Endothelial cell of umbilical vein (primary cell): ENCODE results near the gene SNRNP35. TPM values are rescaled to one million over a fixed set of nuclear protein-coding genes. Genes with fewer than 3 reads are reported as not detected.

Experiments used
- BruUV-seq: library from RNA; stranded (reverse); fragments of 400-500 nt; replicated peaks from 2 replicates; lab custom pipeline; 2021; lab: Mats Ljungman, UMichigan
- CTCF ChIA-PET: fragments of 300-600, 350-600 bp; sonication (Branson Sonifier 250); formaldehyde crosslinking; loops from one replicate; lab custom pipeline; 2021; ENCODE audit warnings: antibody characterized with exemption, inconsistent platforms; lab: Charles Lee
- POLR2A ChIA-PET: fragments of 300-600, 350-600 bp; sonication (Branson Sonifier 250); formaldehyde crosslinking; loops from one replicate; lab custom pipeline; 2021; ENCODE audit warnings: antibody characterized with exemption, inconsistent platforms; lab: Charles Lee
- DNase-seq: peaks from one replicate; pipeline ENCODE4 v3.0.0-alpha.2; 2011; ENCODE audit warnings: low read depth, low spot score
- FAIRE-seq: peaks from 2 replicates; lab custom pipeline; 2011; peaks lifted over from hg19 to GRCh38; lab: Jason Lieb, UNC
- H2AFZ ChIP-seq: 2 replicates; pipeline ENCODE4 v1.6.0; 2012; ENCODE audit warnings: low read depth, low read length, control low read depth, inconsistent platforms
- H3K27ac ChIP-seq: 2 replicates; pipeline ENCODE4 v1.5.1; 2011; ENCODE audit warnings: low read depth, mild to moderate bottlenecking, control low read depth, low read length, moderate library complexity; ENCODE audit not compliant: insufficient read depth
- H3K27me3 ChIP-seq, 2 experiments: 2 replicates each; pipeline versions ENCODE4 v1.6.0 to v1.6.1; 2011; ENCODE audit warnings: low read length in 2 of 2, mixed read lengths in 1 of 2; ENCODE audit not compliant: control insufficient read depth in 2 of 2, insufficient read depth in 2 of 2
- H3K36me3 ChIP-seq, 2 experiments: 2 replicates in 1 of 2; 3 replicates in 1 of 2; pipeline ENCODE4 v1.5.1; 2011; ENCODE audit warnings: low read length in 2 of 2, mild to moderate bottlenecking in 1 of 2, moderate library complexity in 1 of 2; ENCODE audit not compliant: control insufficient read depth in 2 of 2, insufficient read depth in 2 of 2; ENCODE audit errors: extremely low read depth in 1 of 2
- H3K4me1 ChIP-seq: 3 replicates; pipeline ENCODE4 v1.5.1; 2011; ENCODE audit warnings: mild to moderate bottlenecking, low read length; ENCODE audit not compliant: control insufficient read depth, insufficient read depth; ENCODE audit errors: extremely low read depth
- H3K4me2 ChIP-seq: 2 replicates; pipeline ENCODE4 v1.6.1; 2011; ENCODE audit warnings: low read length, control low read depth, mixed read lengths; ENCODE audit not compliant: insufficient read depth
- H3K4me3 ChIP-seq, 3 experiments: fragments of 200-600 bp in 1 of 3; sonication (generic), shearing (Covaris generic) in 1 of 3; replicated peaks in 1 of 3; 2 replicates each; pipeline ENCODE4 v1.5.1; 2011 to 2016; ENCODE audit warnings: control low read depth in 3 of 3, low read length in 3 of 3, mild to moderate bottlenecking in 2 of 3, inconsistent platforms in 1 of 3, low read depth in 1 of 3, moderate library complexity in 1 of 3; ENCODE audit not compliant: insufficient read depth in 1 of 3
- H3K79me2 ChIP-seq: 2 replicates; pipeline ENCODE4 v1.6.0; 2012; ENCODE audit warnings: low read length, inconsistent platforms; ENCODE audit not compliant: control insufficient read depth, insufficient read depth
- H3K9ac ChIP-seq: replicated peaks from 2 replicates; pipeline ENCODE3; 2011; ENCODE audit warnings: low read length, control low read depth; ENCODE audit not compliant: insufficient read depth; ENCODE audit errors: extremely low read depth
- H3K9me1 ChIP-seq: replicated peaks from 3 replicates; pipeline ENCODE4 v1.6.0; 2011; ENCODE audit warnings: mild to moderate bottlenecking, low read length; ENCODE audit not compliant: control insufficient read depth, insufficient read depth; ENCODE audit errors: extremely low read depth
- H3K9me3 ChIP-seq: replicated peaks from 2 replicates; pipeline ENCODE4 v1.5.1; 2012; ENCODE audit warnings: low read length, inconsistent platforms; ENCODE audit not compliant: control insufficient read depth, insufficient read depth
- H4K20me1 ChIP-seq: replicated peaks from 2 replicates; pipeline ENCODE3; 2011; ENCODE audit warnings: mild to moderate bottlenecking, low read length; ENCODE audit not compliant: control insufficient read depth, insufficient read depth; ENCODE audit errors: extremely low read depth
- EZH2 ChIP-seq: IDR thresholded peaks from 2 replicates; pipeline ENCODE4 v1.6.1; 2012; ENCODE audit warnings: borderline replicate concordance, low read depth, mild to moderate bottlenecking, moderate library complexity, low read length, inconsistent platforms; ENCODE audit not compliant: severe bottlenecking
- FOS ChIP-seq: IDR thresholded peaks from 2 replicates; pipeline ENCODE4 v1.6.1; 2011; ENCODE audit warnings: mild to moderate bottlenecking, low read length, moderate library complexity, borderline replicate concordance; ENCODE audit not compliant: insufficient read depth
- GATA2 ChIP-seq: IDR thresholded peaks from 2 replicates; pipeline ENCODE4 v1.7.0; 2011; ENCODE audit warnings: low read depth, mild to moderate bottlenecking, moderate library complexity, mixed read lengths, low read length; ENCODE audit not compliant: insufficient read length, insufficient read depth
- JUN ChIP-seq: IDR thresholded peaks from 2 replicates; pipeline ENCODE4 v1.6.1; 2011; ENCODE audit warnings: borderline replicate concordance, low read depth; ENCODE audit not compliant: insufficient read length, insufficient read depth
- MYC ChIP-seq: IDR thresholded peaks from one replicate; pipeline ENCODE4 v1.6.1; 2011; ENCODE audit warnings: mild to moderate bottlenecking, low read depth, low read length
- POLR2A ChIP-seq: IDR thresholded peaks from 2 replicates; pipeline ENCODE4 v1.6.1; 2012; ENCODE audit warnings: low read depth, mild to moderate bottlenecking, control low read depth, low read length
- POLR2AphosphoS5 ChIP-seq: IDR thresholded peaks from 2 replicates; pipeline ENCODE4 v1.6.1; 2012; ENCODE audit warnings: low read depth, mild to moderate bottlenecking, control low read depth, low read length, moderate library complexity; ENCODE audit not compliant: insufficient read depth
- dilution Hi-C: fragments of 300-500 bp; cut with MboI; formaldehyde crosslinking; loops from one replicate; pipeline ENCODE4 v1.15.0; 2019; ENCODE audit warnings: low sequenced_read_pairs; ENCODE audit not compliant: extremely low pct_ligation_motif_present
- intact Hi-C: fragments of 100-400 bp; cut with micrococcal nuclease; formaldehyde crosslinking; loops from one replicate; pipeline ENCODE4 v1.10.0; 2022
- polyA plus RNA-seq, 4 experiments: library from polyadenylated mRNA; depleted of rRNA in 3 of 4; stranded (reverse) in 3 of 4; unstranded in 1 of 4; fragments of >200 nt; gene quantifications; 2 replicates each; pipeline versions ENCODE4 v1.2.1 to v1.2.3, GENCODE V29; 2011 to 2012; ENCODE audit warnings: missing spikeins in 1 of 4
- total RNA-seq: library from RNA; stranded (reverse); gene quantifications from 2 replicates; pipeline ENCODE4 v1.2.3, GENCODE V29; 2021
- TF ChIP-seq, protein P1 (sequence below), 2 donors: IDR thresholded peaks; 1 replicate in 1 of 2; 2 replicates in 1 of 2; pipeline ENCODE4 v1.5.1; 2011; ENCODE audit warnings: low read length in 2 of 2, mild to moderate bottlenecking in 2 of 2, moderate library complexity in 2 of 2, control low read depth in 1 of 2, inconsistent platforms in 1 of 2, low read depth in 1 of 2; ENCODE audit not compliant: insufficient read depth in 1 of 2; ENCODE audit errors: extremely low read depth in 1 of 2
- TF ChIP-seq, protein P2 (sequence below): IDR thresholded peaks from 2 replicates; pipeline ENCODE4 v1.6.1; 2011; ENCODE audit not compliant: insufficient read depth, insufficient read length

The SNRNP35 gene
- total and polyA plus RNA-seq, 2 donors (not counting 3 experiments of a cell fraction or from before 2014, with no cell fraction given): 15.9 to 30.6 TPM

DNA sequence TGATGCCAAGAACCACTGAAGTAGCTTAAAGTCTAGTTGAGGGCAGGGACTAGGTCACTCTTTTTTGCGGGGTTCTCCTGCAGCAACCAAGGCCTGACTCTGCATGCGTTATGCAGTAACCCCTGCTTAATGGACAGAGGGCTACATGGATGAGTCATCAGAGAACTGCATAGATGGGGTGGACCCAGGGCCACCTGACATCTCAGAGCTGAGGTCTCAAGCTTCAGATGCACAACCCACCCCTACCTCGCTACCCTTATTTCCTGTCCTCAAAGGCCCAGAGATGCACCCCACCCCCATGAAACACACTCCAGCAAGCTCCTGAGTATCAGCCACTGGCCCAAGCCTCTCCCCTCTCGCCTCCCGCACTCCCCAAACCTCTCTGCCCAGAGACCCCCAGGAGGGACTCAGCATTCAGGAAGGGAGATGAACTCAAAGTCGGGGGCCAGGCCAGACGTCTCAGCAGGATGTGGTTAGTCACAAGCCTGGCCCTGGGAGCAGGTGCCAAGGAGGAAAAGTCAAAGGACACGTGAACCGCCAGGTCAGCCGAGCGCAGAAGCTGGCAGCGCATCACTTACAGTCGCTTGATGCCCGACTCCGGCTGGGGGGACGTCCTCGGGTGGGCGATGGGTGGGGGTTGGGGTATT is 25.8 kb downstream of the SNRNP35 start:
- Histone ChIP-seq H3K4me1 (peaks cover 18% of the 10 kb centered on the region), H3K9me3 (no peaks in the 10 kb centered on the region), H2AFZ (no peak overlapping the region), H3K9ac (no peak overlapping the region), H4K20me1 (no peaks in the 10 kb centered on the region), H3K9me1 (no peaks in the 10 kb centered on the region), H3K36me3 (peaks cover 0 to 4% of the 10 kb centered on the region in 2 experiments), H3K27me3 (no peaks in the 10 kb centered on the region), H3K4me3 (no peak overlapping the region), H3K4me2 (no peak overlapping the region), H3K27ac (no peak overlapping the region), H3K79me2 (no peaks in the 10 kb centered on the region)
- dilution Hi-C loops: no loop called here
- intact Hi-C loops: no loop called here
- POLR2A ChIA-PET: interaction anchor here (0.6 kb wide), 1 partner anchor 198 kb away, joined by 3 read pairs; no protein-coding TSS in a partner anchor
- DNase-seq (no peak), FAIRE-seq (peak; percentile 44)
- TF ChIP-seq JUN: peak; percentile 35
- no peak for TF ChIP-seq POLR2A
- TF ChIP-seq, protein P1, sequence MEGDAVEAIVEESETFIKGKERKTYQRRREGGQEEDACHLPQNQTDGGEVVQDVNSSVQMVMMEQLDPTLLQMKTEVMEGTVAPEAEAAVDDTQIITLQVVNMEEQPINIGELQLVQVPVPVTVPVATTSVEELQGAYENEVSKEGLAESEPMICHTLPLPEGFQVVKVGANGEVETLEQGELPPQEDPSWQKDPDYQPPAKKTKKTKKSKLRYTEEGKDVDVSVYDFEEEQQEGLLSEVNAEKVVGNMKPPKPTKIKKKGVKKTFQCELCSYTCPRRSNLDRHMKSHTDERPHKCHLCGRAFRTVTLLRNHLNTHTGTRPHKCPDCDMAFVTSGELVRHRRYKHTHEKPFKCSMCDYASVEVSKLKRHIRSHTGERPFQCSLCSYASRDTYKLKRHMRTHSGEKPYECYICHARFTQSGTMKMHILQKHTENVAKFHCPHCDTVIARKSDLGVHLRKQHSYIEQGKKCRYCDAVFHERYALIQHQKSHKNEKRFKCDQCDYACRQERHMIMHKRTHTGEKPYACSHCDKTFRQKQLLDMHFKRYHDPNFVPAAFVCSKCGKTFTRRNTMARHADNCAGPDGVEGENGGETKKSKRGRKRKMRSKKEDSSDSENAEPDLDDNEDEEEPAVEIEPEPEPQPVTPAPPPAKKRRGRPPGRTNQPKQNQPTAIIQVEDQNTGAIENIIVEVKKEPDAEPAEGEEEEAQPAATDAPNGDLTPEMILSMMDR (IDR thresholded peaks at IDR 0.05; ENCODE audit: extremely low read depth in 1 of 2, insufficient read depth in 1 of 2, low read depth in 1 of 2, low read length in 2 of 2): no peak
- BruUV-seq: no TSS peak
- CTCF ChIA-PET: interaction anchor here (1.2 kb wide), 1 partner anchor 98 kb away, joined by 4 read pairs; no protein-coding TSS in a partner anchor

DNA sequence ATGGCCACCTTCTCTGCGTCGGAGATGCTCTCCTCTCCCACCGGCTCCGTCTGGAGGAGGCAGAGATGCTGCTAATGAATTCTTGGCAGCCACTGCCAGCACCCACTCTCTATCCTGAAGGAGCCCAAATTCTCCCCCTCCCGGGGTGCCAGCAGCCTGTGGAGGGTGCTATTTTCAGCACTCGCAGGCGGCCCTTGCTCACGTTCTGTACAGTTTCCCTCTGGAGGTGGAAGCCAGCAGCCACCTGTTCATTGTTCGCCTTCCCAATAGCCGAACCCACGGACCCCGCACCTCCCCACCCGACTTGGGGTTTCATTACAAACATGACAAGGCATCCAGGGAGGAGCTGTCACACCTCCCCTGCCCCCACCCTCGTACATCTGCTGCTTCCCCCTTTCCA is 27.8 kb downstream of the SNRNP35 start:
- H3K79me2 ChIP-seq: no peaks in the 10 kb centered on the region
- no peak overlapping the region for H3K4me2 ChIP-seq
- H3K9ac ChIP-seq: no peak overlapping the region
- H3K4me3 ChIP-seq: no peak overlapping the region
- intact Hi-C loops (no loop called here), dilution Hi-C loops (no loop called here)
- H3K9me3 ChIP-seq: no peaks in the 10 kb centered on the region
- no peak overlapping the region for H3K27ac ChIP-seq
- no TSS peak for BruUV-seq
- no peaks in the 10 kb centered on the region for H3K27me3 ChIP-seq
- FAIRE-seq: no peak
- TF ChIP-seq, protein P2, sequence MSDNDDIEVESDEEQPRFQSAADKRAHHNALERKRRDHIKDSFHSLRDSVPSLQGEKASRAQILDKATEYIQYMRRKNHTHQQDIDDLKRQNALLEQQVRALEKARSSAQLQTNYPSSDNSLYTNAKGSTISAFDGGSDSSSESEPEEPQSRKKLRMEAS: no peak
- no peak for TF ChIP-seq JUN
- TF ChIP-seq EZH2: no peak
- TF ChIP-seq POLR2A: no peak
- TF ChIP-seq, protein P1 (IDR thresholded peaks at IDR 0.05; ENCODE audit: extremely low read depth in 1 of 2, insufficient read depth in 1 of 2, low read depth in 1 of 2, low read length in 2 of 2): no peak
- no peak for TF ChIP-seq GATA2
- no peak for TF ChIP-seq FOS
- no peak for TF ChIP-seq MYC
- TF ChIP-seq POLR2AphosphoS5: no peak
- peaks cover 8% of the 10 kb centered on the region for H3K4me1 ChIP-seq
- no peaks in the 10 kb centered on the region for H3K9me1 ChIP-seq
- H3K36me3 ChIP-seq: peaks cover 0 to 3% of the 10 kb centered on the region in 2 experiments
- ChIA-PET POLR2A (no interaction called here), CTCF (no interaction called here)
- H4K20me1 ChIP-seq: no peaks in the 10 kb centered on the region
- no peak overlapping the region for H2AFZ ChIP-seq
- no peak for DNase-seq
